ENCODE results near the gene ALS2.
"Not testable (repeated sequence)": the region's sequence is repeated elsewhere in the genome, so short reads cannot be mapped to it uniquely, and the experiment has no call there.

Gene ALS2

GRCh38 chr2:201780674-201781493 lies at the start of gene ALS2:
Gene ALS2 (minus strand): TSS chr2:201780933. CDS start chr2:201768885, 12,048 bp downstream.
- peak; percentile 87 for DNase-seq (ENCODE audit: low read depth)

GRCh38 chr2:201828220-201828619 lies 47.5 kb upstream of the ALS2 start:
- no peak for DNase-seq (ENCODE audit: low read depth)

GRCh38 chr2:201827621-201828020 lies 46.9 kb upstream of the ALS2 start:
- no peak for DNase-seq (ENCODE audit: low read depth)

GRCh38 chr2:201824212-201824611 lies 43.5 kb upstream of the ALS2 start:
- no peak for DNase-seq (ENCODE audit: low read depth)

GRCh38 chr2:201821080-201821479 lies 40.3 kb upstream of the ALS2 start:
- DNase-seq (ENCODE audit: low read depth) = no peak

- no peak for DNase-seq (ENCODE audit: low read depth)
These were observed 39.8 kb upstream of the ALS2 start for GRCh38 chr2:201820383-201821007.

GRCh38 chr2:201816657-201817575 lies 36.2 kb upstream of the ALS2 start:
- no peak for DNase-seq (ENCODE audit: low read depth)

- DNase-seq (ENCODE audit: low read depth) = no peak
These were observed 33.4 kb upstream of the ALS2 start for GRCh38 chr2:201813996-201814760.

- DNase-seq (ENCODE audit: low read depth) = not testable (repeated sequence)
These were observed 29.9 kb upstream of the ALS2 start for GRCh38 chr2:201810604-201811003.

GRCh38 chr2:201809633-201810032 lies 28.9 kb upstream of the ALS2 start:
- DNase-seq (ENCODE audit: low read depth) = no peak

- no peak for DNase-seq (ENCODE audit: low read depth)
These were observed 27.3 kb upstream of the ALS2 start for GRCh38 chr2:201808027-201808426.

GRCh38 chr2:201807452-201807999 lies 26.8 kb upstream of the ALS2 start:
- DNase-seq (ENCODE audit: low read depth) = no peak

GRCh38 chr2:201806442-201807170 lies 25.9 kb upstream of the ALS2 start, which contains the start of gene CDK15:
Gene CDK15 (plus strand): TSS chr2:201806537. CDS start chr2:201806665, 128 bp downstream.
- DNase-seq (ENCODE audit: low read depth) = no peak

GRCh38 chr2:201798914-201799285 lies 18.2 kb upstream of the ALS2 start:
- DNase-seq (ENCODE audit: low read depth) = not testable (repeated sequence)

- no peak for DNase-seq (ENCODE audit: low read depth)
These were observed 17.6 kb upstream of the ALS2 start for GRCh38 chr2:201798252-201798913.

- no peak for DNase-seq (ENCODE audit: low read depth)
These were observed 16.6 kb upstream of the ALS2 start for GRCh38 chr2:201797175-201797840.

- no peak for DNase-seq (ENCODE audit: low read depth)
These were observed 15.7 kb upstream of the ALS2 start for GRCh38 chr2:201796478-201796865.

- DNase-seq (ENCODE audit: low read depth) = no peak
These were observed 15.1 kb upstream of the ALS2 start for GRCh38 chr2:201795607-201796477.

- no peak for DNase-seq (ENCODE audit: low read depth)
These were observed 13.6 kb upstream of the ALS2 start for GRCh38 chr2:201794294-201794693.

Measured in stimulated activated CD8-positive, alpha-beta memory T cell treated with anti-CD3 and anti-CD28 coated beads, Interleukin-12 subunit alpha, Interleukin-12 subunit beta, amount 100 ng/mL, for 1 hour (primary cell).